HG03378 (cell line): ENCODE measurements around the gene BTC.
A peak's percentile ranks its signal among the peaks of the same experiment; 100 is the strongest.
"Not testable (repeated sequence)": the region's sequence is repeated elsewhere in the genome, so short reads cannot be mapped to it uniquely, and the experiment has no call there.

Source experiments
- ATAC-seq: cut with Tn5 transposase; IDR thresholded peaks from one replicate; pipeline ENCODE4 v1.9.1; 2021; ENCODE audit warnings: mild to moderate bottlenecking, moderate library complexity; ENCODE audit not compliant: unreplicated experiment

BTC gene

GRCh38 chr4:74758551-74759145 is 35.7 kb downstream of the BTC start:
- ATAC-seq = no peak

GRCh38 chr4:74757136-74757535 is 37.2 kb downstream of the BTC start:
- ATAC-seq = no peak

- no peak for ATAC-seq
Measured at GRCh38 chr4:74755486-74755885, 38.8 kb downstream of the BTC start.

- peak; percentile 84 for ATAC-seq
Measured at GRCh38 chr4:74754218-74754617, 40.1 kb downstream of the BTC start.

- ATAC-seq = no peak
Measured at GRCh38 chr4:74752798-74753197, 41.5 kb downstream of the BTC start.

GRCh38 chr4:74751856-74752255 is 42.5 kb downstream of the BTC start:
- no peak for ATAC-seq

- no peak for ATAC-seq
Measured at GRCh38 chr4:74751247-74751646, 43.1 kb downstream of the BTC start.

GRCh38 chr4:74742185-74742584 is 52.1 kb downstream of the BTC start:
- ATAC-seq = no peak

- ATAC-seq = no peak
Measured at GRCh38 chr4:74738464-74739143, 55.7 kb downstream of the BTC start.

GRCh38 chr4:74734995-74735394 is 59.3 kb downstream of the BTC start:
- ATAC-seq = no peak

GRCh38 chr4:74733756-74734155 is 60.6 kb downstream of the BTC start:
- no peak for ATAC-seq

GRCh38 chr4:74724979-74725378 is 69.3 kb downstream of the BTC start:
- ATAC-seq = no peak

- ATAC-seq = no peak
Measured at GRCh38 chr4:74716436-74716765, 77.9 kb downstream of the BTC start.

- ATAC-seq = peak; percentile 94
Measured at GRCh38 chr4:74715706-74716435, 78.5 kb downstream of the BTC start.

GRCh38 chr4:74714611-74715130 is 79.7 kb downstream of the BTC start:
- no peak for ATAC-seq

- not testable (repeated sequence) for ATAC-seq
Measured at GRCh38 chr4:74708135-74708534, 86.2 kb downstream of the BTC start.
